ENCODE measurements around the gene KIF26B. TPM values are rescaled to one million over a fixed set of nuclear protein-coding genes. Genes with fewer than 3 reads are reported as not detected.

Gene KIF26B
- total and polyA plus RNA-seq, 2 of the 4 experiments (the other 2 are of a cell fraction): 0.53 to 0.54 TPM

DNA sequence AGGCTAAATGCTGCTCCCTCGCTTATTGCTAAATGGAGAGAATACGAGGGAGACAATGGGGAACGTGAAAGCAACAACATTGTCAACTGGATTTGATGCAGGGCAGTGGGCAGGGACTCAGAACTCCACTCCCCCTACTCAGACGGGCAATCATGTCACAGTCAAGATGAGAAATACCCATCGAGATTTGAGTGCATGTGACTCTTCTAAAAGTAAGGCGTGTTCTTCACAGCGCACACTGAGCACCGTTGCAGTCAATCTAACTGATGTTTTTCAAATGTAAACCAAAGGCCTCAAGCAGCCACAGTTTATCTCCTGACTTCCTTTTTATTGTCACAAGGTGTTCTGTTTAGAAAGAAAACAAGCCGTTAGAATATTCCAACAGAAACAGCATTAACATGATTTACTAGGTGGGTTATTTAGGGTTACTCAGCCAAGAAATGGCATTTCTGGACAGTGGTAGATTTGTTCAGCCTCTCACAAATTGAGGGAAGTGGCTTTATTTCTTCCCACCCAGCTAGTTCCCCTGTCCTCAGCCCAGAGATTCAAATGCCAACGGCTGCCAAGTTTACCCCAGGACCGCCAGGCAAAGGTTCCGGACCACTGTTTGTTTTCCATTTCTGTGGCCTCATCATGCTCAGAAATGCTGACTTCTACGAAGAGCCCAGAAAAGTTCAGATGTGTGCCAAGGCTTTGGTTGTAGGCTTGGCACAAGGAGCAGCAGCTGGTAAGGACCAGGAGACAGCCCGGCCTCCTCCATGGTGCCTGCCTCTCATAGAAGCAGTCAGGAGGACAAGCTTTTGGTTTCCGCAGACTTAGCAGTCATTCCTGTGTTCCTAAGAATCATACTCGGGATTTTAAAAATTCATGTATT, 171.4 kb downstream of the KIF26B start:
- H4K91ac ChIP-seq (ENCODE audit: insufficient read depth, low read depth, low read length): no peak overlapping the region
- H3K4ac ChIP-seq (ENCODE audit: low read depth, low read length): no peak overlapping the region
- H3K23ac ChIP-seq (ENCODE audit: low read depth, low read length): no peak overlapping the region
- H3K18ac ChIP-seq (ENCODE audit: low read depth, low read length): no peak overlapping the region
- dilution Hi-C loops (cut with HindIII; ENCODE audit: low sequenced_read_pairs, unreplicated experiment): no loop called here
- no peak overlapping the region for H3K4me2 ChIP-seq (ENCODE audit: low read depth, low read length)
- TF ChIP-seq BHLHE40 (IDR thresholded peaks at IDR 0.05; ENCODE audit: low read depth, low read length) (no peak), MAZ (IDR thresholded peaks at IDR 0.05; ENCODE audit: borderline replicate concordance, low read depth, low read length) (no peak), SMC3 (IDR thresholded peaks at IDR 0.05; ENCODE audit: low read depth, low read length) (no peak), RAD21 (IDR thresholded peaks at IDR 0.05; ENCODE audit: low read length) (no peak), RCOR1 (IDR thresholded peaks at IDR 0.05; ENCODE audit: insufficient replicate concordance, low read length) (no peak), FOS (IDR thresholded peaks at IDR 0.05; ENCODE audit: low read depth, low read length) (no peak), MXI1 (IDR thresholded peaks at IDR 0.05; ENCODE audit: borderline replicate concordance, low read depth, low read length) (no peak)
- TF ChIP-seq, protein P1, sequence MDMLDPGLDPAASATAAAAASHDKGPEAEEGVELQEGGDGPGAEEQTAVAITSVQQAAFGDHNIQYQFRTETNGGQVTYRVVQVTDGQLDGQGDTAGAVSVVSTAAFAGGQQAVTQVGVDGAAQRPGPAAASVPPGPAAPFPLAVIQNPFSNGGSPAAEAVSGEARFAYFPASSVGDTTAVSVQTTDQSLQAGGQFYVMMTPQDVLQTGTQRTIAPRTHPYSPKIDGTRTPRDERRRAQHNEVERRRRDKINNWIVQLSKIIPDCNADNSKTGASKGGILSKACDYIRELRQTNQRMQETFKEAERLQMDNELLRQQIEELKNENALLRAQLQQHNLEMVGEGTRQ (IDR thresholded peaks at IDR 0.05; ENCODE audit: low read depth, low read length): no peak
- TF ChIP-seq, protein P2, sequence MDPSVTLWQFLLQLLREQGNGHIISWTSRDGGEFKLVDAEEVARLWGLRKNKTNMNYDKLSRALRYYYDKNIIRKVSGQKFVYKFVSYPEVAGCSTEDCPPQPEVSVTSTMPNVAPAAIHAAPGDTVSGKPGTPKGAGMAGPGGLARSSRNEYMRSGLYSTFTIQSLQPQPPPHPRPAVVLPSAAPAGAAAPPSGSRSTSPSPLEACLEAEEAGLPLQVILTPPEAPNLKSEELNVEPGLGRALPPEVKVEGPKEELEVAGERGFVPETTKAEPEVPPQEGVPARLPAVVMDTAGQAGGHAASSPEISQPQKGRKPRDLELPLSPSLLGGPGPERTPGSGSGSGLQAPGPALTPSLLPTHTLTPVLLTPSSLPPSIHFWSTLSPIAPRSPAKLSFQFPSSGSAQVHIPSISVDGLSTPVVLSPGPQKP (IDR thresholded peaks at IDR 0.05; ENCODE audit: borderline replicate concordance, low read depth, low read length): no peak
- TF ChIP-seq, protein P3, sequence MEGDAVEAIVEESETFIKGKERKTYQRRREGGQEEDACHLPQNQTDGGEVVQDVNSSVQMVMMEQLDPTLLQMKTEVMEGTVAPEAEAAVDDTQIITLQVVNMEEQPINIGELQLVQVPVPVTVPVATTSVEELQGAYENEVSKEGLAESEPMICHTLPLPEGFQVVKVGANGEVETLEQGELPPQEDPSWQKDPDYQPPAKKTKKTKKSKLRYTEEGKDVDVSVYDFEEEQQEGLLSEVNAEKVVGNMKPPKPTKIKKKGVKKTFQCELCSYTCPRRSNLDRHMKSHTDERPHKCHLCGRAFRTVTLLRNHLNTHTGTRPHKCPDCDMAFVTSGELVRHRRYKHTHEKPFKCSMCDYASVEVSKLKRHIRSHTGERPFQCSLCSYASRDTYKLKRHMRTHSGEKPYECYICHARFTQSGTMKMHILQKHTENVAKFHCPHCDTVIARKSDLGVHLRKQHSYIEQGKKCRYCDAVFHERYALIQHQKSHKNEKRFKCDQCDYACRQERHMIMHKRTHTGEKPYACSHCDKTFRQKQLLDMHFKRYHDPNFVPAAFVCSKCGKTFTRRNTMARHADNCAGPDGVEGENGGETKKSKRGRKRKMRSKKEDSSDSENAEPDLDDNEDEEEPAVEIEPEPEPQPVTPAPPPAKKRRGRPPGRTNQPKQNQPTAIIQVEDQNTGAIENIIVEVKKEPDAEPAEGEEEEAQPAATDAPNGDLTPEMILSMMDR (conservative IDR thresholded peaks at IDR 0.05; ENCODE audit: low read depth, low read length): no peak
- no peak overlapping the region for H2BK20ac ChIP-seq (ENCODE audit: low read depth, low read length)
- no peak overlapping the region for H4K5ac ChIP-seq (ENCODE audit: low read depth, low read length)
- ATAC-seq (ENCODE audit: low read depth): no peak
- H4K20me1 ChIP-seq (ENCODE audit: insufficient read depth, low read length): no peaks in the 10 kb centered on the region
- 76% methylated on average over 8 of the region's 16 CpGs; no CpG with 5 or more reads in 1 of the 2 experiments for WGBS, 2 experiments (ENCODE audit: extremely low coverage in 2 of 2, insufficient read length in 1 of 2)
- H2AFZ ChIP-seq (replicated peaks; ENCODE audit: low read length, poor library complexity): no peak overlapping the region
- H3K79me1 ChIP-seq (ENCODE audit: low read depth in 1 of 2, low read length in 2 of 2): no peaks in the 10 kb centered on the region; a peak in 1 of 4 replicates
- H2BK120ac ChIP-seq (ENCODE audit: low read depth, low read length): no peak overlapping the region
- H3K36me3 ChIP-seq (ENCODE audit: control insufficient read depth, insufficient read depth, low read length): no peaks in the 10 kb centered on the region
- no peak overlapping the region for H3K27ac ChIP-seq (ENCODE audit: insufficient read depth, low read length)
- H3K27me3 ChIP-seq (ENCODE audit: control insufficient read depth, insufficient read depth, low read length): no peaks in the 10 kb centered on the region
- intact Hi-C loops (cut with micrococcal nuclease): no loop called here
- H3K14ac ChIP-seq (replicated peaks; ENCODE audit: low read depth, low read length): no peak overlapping the region
- no peak for DNase-seq
- in situ Hi-C loops (cut with MboI; ENCODE audit: low sequenced_read_pairs): no loop called here
- H3K9me3 ChIP-seq (ENCODE audit: control insufficient read depth, insufficient read depth, low read length): no peaks in the 10 kb centered on the region
- H3K9me1 ChIP-seq (ENCODE audit: insufficient read depth, low read length): no peaks in the 10 kb centered on the region
- no peak overlapping the region for H3K4me3 ChIP-seq (ENCODE audit: insufficient read depth, low read depth, low read length)
- ChIA-PET CTCF (no interaction called here), POLR2A (ENCODE audit: unreplicated experiment) (no interaction called here)
- H3K4me1 ChIP-seq (ENCODE audit: control insufficient read depth, insufficient read depth, low read length): no peaks in the 10 kb centered on the region
- no peak overlapping the region for H2AK9ac ChIP-seq (replicated peaks; ENCODE audit: low read depth, low read length, poor library complexity)
- H3K9ac ChIP-seq (ENCODE audit: low read depth, low read length): no peak overlapping the region
- BruUV-seq (replicated peaks): no TSS peak
- no peak overlapping the region for H2AK5ac ChIP-seq (ENCODE audit: low read depth, low read length)
- no peak overlapping the region for H2BK5ac ChIP-seq (ENCODE audit: low read depth, low read length, poor library complexity, severe bottlenecking)
- no peak overlapping the region for H3K56ac ChIP-seq (ENCODE audit: extremely low read depth, insufficient read depth, low read length)
- H4K8ac ChIP-seq (ENCODE audit: low read depth in 2 of 2, low read length in 2 of 2): no peak overlapping the region
- no peak overlapping the region for H2BK15ac ChIP-seq (ENCODE audit: low read depth, low read length)

Data from IMR-90 (cell line).